GF-D8 (cell line): ENCODE data around the gene B3GALT5.

Experiments used
- DNase-seq: peaks from one replicate; lab custom pipeline; 2025; lab: John Stamatoyannopoulos, UW

B3GALT5 gene

GRCh38 chr21:39645331-39645730 lies 32.6 kb downstream of the B3GALT5 start:
- DNase-seq, result no peak

DNA sequence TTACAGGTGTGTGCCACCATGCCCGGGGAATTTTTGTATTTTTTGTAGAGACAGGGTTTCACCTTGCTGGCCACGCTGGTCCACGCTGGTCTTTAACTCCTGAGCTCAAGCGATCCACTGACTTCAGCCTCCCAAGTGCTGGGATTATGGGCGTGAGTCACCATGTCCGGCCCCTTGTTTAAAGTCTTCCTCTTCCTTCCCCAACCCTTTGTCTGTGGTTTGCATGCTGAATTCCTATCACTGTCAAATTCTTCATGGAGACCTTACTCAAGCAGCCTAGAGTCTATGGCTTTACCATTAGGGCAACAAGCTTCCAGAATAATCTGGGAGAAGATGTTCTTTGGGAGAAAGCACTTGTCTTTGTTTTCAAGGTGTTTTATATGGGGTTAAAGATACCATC lies 34.7 kb downstream of the B3GALT5 start:
- DNase-seq, result no peak

- DNase-seq, result no peak
These were observed 36.1 kb downstream of the B3GALT5 start for GRCh38 chr21:39648879-39649278.

GRCh38 chr21:39649526-39649925 lies 36.8 kb downstream of the B3GALT5 start:
- DNase-seq, result no peak

- DNase-seq, result no peak
These were observed 37.6 kb downstream of the B3GALT5 start for GRCh38 chr21:39650306-39650705.

GRCh38 chr21:39650801-39651200 lies 38.1 kb downstream of the B3GALT5 start:
- DNase-seq, result no peak

GRCh38 chr21:39651206-39651605 lies 38.5 kb downstream of the B3GALT5 start:
- DNase-seq, result no peak

- no peak for DNase-seq
These were observed 42.2 kb downstream of the B3GALT5 start for GRCh38 chr21:39654951-39655350.

DNA sequence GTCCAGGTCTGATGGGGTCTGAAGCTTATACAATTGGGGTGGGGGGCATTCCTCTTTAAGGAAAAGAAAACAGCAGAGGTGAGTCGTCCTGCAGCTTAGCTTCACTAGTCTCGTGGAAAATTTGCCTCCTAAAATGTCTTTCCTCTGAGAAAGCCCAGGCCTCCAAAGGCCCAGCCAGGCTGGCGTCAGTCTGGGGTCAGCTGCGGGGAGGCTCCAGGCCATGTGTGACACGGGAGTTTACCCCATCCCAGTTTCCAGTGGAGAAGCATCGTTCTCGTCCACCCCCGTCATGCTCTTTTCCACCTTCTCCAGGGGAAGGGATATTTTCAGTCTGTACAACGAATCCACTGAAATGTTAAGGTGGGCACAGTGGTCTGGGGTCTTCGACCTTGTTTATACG lies 42.8 kb downstream of the B3GALT5 start:
- DNase-seq, result no peak

DNA sequence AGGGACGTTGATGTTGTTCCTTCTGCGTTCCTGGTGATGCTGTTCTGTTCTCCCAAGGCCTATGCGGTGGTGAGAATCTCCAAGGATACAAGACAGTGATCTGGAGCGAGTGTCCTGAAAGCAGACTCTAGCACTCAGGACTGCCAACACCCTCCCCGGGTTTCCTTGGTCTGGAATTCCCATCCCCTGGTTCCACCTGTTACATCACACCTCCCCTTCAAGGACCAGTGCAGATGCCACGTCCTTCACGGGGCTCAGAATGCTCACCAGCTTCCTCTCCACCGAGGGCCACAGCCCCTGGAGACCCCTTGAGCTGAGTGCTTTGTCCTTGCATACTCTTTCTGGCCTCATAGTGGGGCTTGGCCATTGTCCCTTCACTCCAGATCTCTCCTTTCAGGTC lies 43.5 kb downstream of the B3GALT5 start:
- no peak for DNase-seq

DNA sequence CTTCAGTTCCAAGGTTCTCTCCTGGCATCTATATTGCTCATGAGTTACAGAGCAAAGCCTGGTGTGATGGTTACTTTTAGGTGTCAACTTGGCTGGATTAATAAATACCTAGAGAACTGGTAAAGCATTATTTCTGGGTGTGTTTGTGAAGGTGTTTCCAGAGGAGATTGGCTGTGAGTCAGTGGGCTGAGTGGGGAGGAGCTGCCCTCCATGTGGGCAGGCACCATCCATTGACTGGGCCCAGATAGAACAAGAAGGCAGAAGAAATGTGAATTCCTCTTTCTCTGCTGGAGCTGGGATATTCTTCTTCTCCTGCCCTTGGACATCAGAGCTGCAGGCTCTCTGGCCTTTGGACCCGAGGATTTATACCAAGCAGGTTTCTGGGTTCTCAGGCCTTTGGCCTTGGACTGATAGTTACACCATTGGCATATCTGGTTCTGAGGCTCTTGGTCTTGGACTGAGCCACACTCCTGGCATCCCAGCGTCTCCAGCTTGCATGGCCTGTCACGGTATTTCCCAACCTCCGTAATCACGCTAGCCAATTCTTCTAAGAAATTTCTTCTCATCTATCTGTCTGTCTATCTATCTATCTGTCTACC lies 44.5 kb downstream of the B3GALT5 start:
- DNase-seq, result no peak

- DNase-seq, result no peak
These were observed 45.3 kb downstream of the B3GALT5 start for GRCh38 chr21:39658066-39658465.

DNA sequence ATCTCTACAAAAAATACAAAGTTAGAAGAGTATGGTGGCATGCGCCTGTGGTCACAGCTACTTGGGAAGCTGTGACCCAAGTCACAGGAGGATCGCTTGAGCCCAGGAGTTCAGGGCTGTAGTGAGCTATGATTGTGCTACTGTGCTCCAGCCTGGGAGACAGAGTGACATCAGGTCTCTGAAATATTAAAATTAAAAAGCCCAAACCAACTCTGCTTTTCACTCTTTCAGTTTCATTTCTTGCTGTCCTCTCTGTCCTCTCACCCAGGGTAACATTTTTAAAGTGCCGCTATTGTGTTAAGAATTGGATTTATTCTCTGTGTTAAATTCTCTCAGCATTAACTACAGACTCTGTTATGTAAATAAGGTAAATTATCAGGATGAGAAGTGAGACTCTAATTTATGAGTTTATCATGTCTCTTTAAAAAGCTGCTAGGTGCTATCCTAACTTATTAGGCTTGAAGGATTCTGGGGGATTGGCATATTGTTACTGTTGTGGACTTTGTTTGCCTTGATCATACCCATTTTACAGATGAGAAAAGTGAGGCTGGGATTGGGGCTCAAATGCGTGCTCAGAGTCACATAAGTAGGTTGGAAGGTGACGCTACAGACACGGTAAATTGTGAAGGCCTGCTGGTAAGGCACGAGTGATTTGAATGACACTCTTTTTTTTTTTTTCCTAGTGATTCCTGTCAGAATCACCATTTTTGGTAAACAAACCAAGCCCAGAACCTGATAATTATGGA lies 46.5 kb downstream of the B3GALT5 start:
- no peak for DNase-seq

- no peak for DNase-seq
These were observed 47.6 kb downstream of the B3GALT5 start for GRCh38 chr21:39660191-39660980.

- DNase-seq, result no peak
These were observed 48.4 kb downstream of the B3GALT5 start for GRCh38 chr21:39661121-39661520.

- no peak for DNase-seq
These were observed 49.0 kb downstream of the B3GALT5 start for GRCh38 chr21:39661740-39662139.

DNA sequence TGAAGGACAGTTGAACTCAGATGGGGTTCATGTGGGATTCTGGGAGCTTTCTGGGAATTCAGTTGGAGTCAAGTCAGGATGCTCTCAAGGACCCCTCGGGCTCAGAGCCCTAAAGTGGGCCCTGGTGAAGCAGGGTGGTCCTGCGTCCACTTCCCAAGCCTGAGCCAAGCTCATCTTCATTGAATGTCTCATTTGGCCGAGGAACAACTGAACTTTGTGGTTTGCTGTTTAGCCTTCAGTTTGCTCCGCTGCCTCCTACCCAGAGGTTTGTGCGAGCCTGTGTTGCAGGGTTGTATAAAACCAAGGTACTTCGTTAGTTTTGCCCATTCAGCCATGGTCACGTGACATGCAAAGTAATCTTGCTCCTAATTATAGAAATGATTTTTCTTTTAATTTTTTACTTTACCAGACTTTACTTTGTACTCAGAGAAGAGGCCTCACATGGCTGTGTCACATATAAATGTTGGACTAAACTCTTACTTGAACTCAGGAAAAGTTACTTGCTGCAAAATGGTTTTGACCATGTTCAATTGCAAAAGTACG lies 49.7 kb downstream of the B3GALT5 start:
- no peak for DNase-seq

DNA sequence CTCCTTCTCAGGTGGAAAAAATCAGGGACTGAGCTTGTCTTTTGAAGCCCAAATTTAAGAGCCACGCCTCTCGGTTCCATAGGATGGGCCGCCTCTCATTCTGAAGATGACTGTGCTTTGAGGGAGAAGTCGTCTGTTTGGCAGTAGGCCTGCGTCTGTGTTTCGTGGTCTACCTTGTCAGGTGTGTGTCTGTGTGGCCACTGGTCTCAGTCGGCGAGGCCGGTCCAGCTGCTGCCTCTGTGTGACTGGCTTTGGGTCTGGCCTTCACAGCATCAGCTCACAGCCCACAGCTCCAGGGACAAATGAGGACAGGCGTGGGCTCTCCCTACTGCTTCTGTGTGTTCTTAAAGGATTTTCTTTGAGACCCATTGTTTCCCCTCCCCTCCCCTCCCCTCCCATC lies 50.3 kb downstream of the B3GALT5 start:
- DNase-seq, result no peak

DNA sequence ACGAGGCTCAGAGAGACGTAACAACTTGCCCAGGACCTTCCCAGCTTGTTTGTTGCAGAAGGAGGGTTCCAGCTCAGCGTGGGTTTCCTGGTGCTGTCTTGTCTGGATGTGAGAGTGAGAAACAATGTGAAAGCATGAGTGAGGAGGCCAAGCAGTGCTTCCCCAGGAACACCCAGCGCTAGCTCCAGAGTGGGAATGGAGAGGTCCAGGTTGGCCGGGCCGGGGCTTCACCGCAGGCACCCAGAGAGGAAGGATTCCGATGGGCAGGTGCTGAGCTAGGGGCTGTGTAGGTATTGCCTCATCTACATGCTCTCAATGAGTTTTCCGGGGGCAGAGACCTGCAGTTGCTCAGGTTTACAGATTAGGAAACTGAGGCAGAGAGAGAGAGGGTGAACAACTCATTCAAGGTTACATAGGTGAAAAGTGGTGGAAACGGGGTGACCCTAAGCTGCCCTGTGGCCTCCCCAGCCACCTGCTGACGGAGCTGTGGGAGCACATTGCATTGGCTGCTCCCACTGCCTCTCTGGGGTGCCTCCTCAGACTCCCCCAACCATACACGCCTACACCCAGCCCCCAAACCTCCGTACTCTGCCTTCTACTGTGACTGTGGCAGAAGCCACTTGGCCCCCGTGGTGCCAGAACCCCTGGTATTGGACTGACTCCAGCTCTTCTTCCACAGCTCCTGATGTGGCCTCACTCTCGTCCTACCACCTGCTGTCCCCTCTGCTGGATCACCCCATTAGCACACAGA lies 51.2 kb downstream of the B3GALT5 start:
- no peak for DNase-seq

DNA sequence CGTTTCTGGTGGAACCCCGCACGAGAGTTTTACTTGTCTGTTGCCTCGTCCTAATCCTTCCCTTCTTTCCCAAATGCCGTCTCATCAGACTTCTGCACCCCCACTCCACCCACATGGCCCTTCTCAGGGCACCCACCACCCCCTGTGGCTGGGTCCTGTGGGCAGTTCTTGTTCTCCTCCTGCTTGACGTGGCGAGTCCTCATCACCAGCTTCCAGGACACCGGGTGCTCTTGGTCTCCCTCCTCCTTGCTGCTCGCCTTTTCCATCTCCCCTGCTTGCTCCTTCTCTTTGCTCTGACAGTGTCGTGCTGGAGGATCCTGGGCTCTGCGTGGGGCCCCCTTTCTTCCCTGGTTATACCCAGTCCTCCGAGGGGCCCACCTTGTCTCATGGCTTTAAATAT lies 51.8 kb downstream of the B3GALT5 start:
- no peak for DNase-seq

DNA sequence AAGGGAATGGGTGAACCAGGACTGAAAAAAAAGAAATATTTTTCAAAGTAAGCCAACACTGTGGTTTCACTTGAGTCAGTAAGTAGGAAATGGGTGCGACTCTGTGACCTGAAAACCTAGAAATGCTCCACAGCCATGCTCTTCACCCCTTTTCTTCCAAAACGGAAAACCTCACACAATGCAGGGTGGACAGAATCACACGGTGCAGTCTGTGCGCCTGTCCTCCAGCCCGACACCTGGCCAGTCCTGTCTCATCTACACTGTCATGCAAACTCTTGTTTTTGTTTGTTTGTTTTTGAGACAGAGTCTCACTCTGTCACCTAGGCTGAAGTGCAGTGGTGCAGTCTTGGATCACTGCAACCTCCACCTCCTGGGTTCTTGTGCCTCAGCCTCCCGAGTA lies 53.3 kb downstream of the B3GALT5 start:
- DNase-seq, result no peak

DNA sequence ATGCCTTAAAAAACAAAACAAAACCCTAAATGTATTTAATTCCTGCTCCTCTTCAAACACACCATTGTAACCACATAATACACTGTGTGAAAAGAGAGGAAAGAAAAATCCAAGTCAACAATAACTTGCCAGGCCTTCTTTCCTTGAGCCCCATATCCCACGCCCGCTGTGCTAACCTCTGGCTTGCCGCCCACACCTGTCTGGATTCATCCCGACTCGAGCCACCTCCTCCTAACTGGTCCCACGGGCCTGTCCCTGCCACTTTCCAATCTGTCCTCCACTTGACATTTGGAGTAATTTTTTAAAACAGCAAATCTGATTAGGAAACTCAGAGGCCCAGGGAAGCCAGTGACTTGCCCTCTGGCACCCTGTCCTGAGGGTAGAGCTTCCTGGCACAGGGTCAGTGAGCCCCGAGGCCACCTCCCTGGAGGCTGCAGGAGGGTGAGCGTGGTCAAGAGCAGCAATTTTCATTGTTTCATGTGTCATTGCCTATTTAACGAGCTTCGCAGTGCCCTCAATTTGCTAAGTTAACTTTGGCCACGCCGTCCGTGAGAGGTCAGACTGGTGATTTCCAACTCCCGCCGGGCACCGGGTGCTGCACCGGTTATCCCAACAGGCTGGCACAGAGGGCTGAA lies 54.1 kb downstream of the B3GALT5 start:
- no peak for DNase-seq
